IPS-15b (cell line): Measurements from ENCODE around the gene NT5DC3.
"Not testable (repeated sequence)": the region's sequence is repeated elsewhere in the genome, so short reads cannot be mapped to it uniquely, and the experiment has no call there.

ENCODE experiments used
- H3K27me3 ChIP-seq: one replicate; pipeline ENCODE4 v1.6.1; 2013; ENCODE audit warnings: low read length; ENCODE audit not compliant: control insufficient read depth, insufficient read depth
- H3K36me3 ChIP-seq: one replicate; pipeline ENCODE4 v1.6.1; 2013; ENCODE audit warnings: low read length; ENCODE audit not compliant: control insufficient read depth, insufficient read depth
- H3K4me1 ChIP-seq: one replicate; pipeline ENCODE4 v1.6.1; 2013; ENCODE audit warnings: mild to moderate bottlenecking, low read length; ENCODE audit not compliant: control insufficient read depth, insufficient read depth
- H3K4me3 ChIP-seq: one replicate; pipeline ENCODE4 v1.5.1; 2013; ENCODE audit warnings: low read depth, low read length
- H3K9ac ChIP-seq: one replicate; pipeline ENCODE4 v1.6.1; 2013; ENCODE audit warnings: low read depth, mild to moderate bottlenecking, low read length
- H3K9me3 ChIP-seq: one replicate; pipeline ENCODE4 v1.6.1; 2013; ENCODE audit warnings: mild to moderate bottlenecking, low read length; ENCODE audit not compliant: control insufficient read depth, insufficient read depth

NT5DC3 gene

GRCh38 chr12:103813949-103814348 lies 27.1 kb downstream of the NT5DC3 start:
- peaks cover 2% of the 10 kb centered on the region for H3K36me3 ChIP-seq
- no peaks in the 10 kb centered on the region for H3K4me1 ChIP-seq
- H3K9me3 ChIP-seq = no peaks in the 10 kb centered on the region
- no peak overlapping the region for H3K9ac ChIP-seq
- no peak overlapping the region for H3K4me3 ChIP-seq
- no peaks in the 10 kb centered on the region for H3K27me3 ChIP-seq

GRCh38 chr12:103813426-103813825 lies 27.6 kb downstream of the NT5DC3 start:
- no peak overlapping the region for H3K9ac ChIP-seq
- no peak overlapping the region for H3K4me3 ChIP-seq
- no peaks in the 10 kb centered on the region for H3K9me3 ChIP-seq
- H3K36me3 ChIP-seq = peaks cover 2% of the 10 kb centered on the region
- no peaks in the 10 kb centered on the region for H3K27me3 ChIP-seq
- no peaks in the 10 kb centered on the region for H3K4me1 ChIP-seq

DNA sequence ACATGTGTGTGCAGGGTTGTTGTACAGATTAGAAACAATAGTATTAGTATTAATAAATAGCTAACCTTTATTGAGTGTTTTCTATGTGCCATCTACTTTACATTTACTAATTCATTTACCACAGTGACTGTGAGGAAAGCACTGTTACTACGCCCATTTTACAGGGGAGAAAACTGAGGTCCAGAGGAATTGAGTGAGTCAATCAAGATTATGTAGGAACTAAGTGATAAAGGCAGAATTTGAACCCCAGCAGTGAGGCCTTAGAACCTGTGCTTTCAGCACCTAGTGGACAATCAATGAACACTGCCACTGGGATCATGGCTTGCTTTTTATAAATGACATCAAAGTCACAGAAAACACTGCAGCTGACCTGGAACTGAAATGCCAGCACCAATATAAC lies 28.2 kb downstream of the NT5DC3 start:
- Histone ChIP-seq H3K27me3 (no peaks in the 10 kb centered on the region), H3K9me3 (no peaks in the 10 kb centered on the region), H3K9ac (no peak overlapping the region), H3K4me3 (no peak overlapping the region), H3K36me3 (peaks cover 2% of the 10 kb centered on the region), H3K4me1 (no peaks in the 10 kb centered on the region)

- no peak overlapping the region for H3K9ac ChIP-seq
- no peaks in the 10 kb centered on the region for H3K9me3 ChIP-seq
- no peaks in the 10 kb centered on the region for H3K27me3 ChIP-seq
- H3K4me3 ChIP-seq = no peak overlapping the region
- H3K4me1 ChIP-seq = no peaks in the 10 kb centered on the region
- peaks cover 2% of the 10 kb centered on the region for H3K36me3 ChIP-seq
Observed at GRCh38 chr12:103811791-103812190, 29.2 kb downstream of the NT5DC3 start.

GRCh38 chr12:103810111-103810510 lies 30.9 kb downstream of the NT5DC3 start:
- Histone ChIP-seq H3K9ac (no peak overlapping the region), H3K9me3 (no peaks in the 10 kb centered on the region), H3K4me1 (no peaks in the 10 kb centered on the region), H3K27me3 (no peaks in the 10 kb centered on the region), H3K4me3 (no peak overlapping the region), H3K36me3 (peaks cover 2% of the 10 kb centered on the region)

DNA sequence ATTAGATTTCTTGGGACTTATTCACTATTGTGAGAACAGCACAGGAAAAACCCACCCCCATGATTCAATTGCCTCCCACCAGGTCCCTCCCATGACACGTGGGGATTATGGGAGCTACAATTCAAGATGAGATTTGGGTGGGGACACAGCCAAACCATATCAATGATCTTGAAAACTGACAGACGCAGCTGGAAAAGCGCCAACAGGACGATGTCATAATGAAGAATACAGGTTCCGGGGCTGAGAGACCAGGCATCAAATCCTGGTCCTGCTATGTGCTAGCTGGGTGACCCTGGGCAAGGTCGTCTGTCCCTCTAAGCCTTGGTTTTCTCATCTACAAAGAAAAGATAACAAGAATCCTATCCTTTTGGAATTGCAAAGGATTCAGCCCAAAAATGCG lies 31.4 kb downstream of the NT5DC3 start:
- not testable (repeated sequence) for H3K9me3 ChIP-seq, H3K9ac ChIP-seq, H3K4me3 ChIP-seq, H3K27me3 ChIP-seq, H3K4me1 ChIP-seq, H3K36me3 ChIP-seq

- Histone ChIP-seq H3K4me3 (no peak overlapping the region), H3K4me1 (no peaks in the 10 kb centered on the region), H3K27me3 (no peaks in the 10 kb centered on the region), H3K9me3 (no peaks in the 10 kb centered on the region), H3K36me3 (peaks cover 2% of the 10 kb centered on the region), H3K9ac (no peak overlapping the region)
Observed at GRCh38 chr12:103809154-103809553, 31.9 kb downstream of the NT5DC3 start.

DNA sequence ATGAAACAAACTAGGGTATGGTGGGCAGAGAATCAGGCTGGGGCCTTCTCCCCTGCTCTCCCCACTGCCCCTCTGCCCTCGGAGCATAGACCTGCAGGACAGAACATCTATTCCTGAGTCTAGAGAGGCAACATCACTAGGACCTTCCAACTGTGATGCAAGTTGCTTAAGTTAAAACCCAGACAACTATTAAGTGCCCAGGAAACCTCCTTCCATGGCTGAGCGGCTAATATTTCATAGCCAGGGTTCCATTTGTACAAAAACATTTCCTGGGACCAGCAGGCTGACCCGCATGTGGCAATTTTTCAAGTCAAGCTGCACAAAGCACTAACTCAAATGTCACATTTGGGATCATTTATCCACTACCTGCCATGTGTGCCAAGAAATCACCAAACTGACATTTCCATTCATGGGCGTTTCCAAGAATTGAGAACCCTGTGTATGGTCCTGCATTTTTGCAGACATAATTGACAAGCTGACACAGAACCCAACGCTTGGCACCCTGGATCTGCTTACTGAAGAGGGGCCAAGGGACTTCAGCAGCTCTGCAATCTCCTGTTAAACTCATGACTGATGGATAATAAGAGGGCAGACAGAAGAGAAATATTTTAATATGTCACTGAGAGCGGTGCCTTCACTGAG lies 32.7 kb downstream of the NT5DC3 start:
- Histone ChIP-seq H3K36me3 (peaks cover 2% of the 10 kb centered on the region), H3K4me3 (no peak overlapping the region), H3K9ac (no peak overlapping the region), H3K9me3 (no peaks in the 10 kb centered on the region), H3K27me3 (no peaks in the 10 kb centered on the region), H3K4me1 (no peaks in the 10 kb centered on the region)

GRCh38 chr12:103807561-103808238 lies 33.3 kb downstream of the NT5DC3 start:
- Histone ChIP-seq H3K27me3 (no peaks in the 10 kb centered on the region), H3K9ac (no peak overlapping the region), H3K36me3 (peaks cover 2% of the 10 kb centered on the region), H3K4me1 (no peaks in the 10 kb centered on the region), H3K4me3 (no peak overlapping the region), H3K9me3 (no peaks in the 10 kb centered on the region)

- Histone ChIP-seq H3K27me3 (no peaks in the 10 kb centered on the region), H3K9ac (no peak overlapping the region), H3K4me3 (no peak overlapping the region), H3K36me3 (peaks cover 2% of the 10 kb centered on the region), H3K9me3 (no peaks in the 10 kb centered on the region), H3K4me1 (no peaks in the 10 kb centered on the region)
Observed at GRCh38 chr12:103806803-103807202, 34.2 kb downstream of the NT5DC3 start.

- H3K27me3 ChIP-seq = no peaks in the 10 kb centered on the region
- H3K9ac ChIP-seq = no peak overlapping the region
- H3K9me3 ChIP-seq = no peaks in the 10 kb centered on the region
- H3K4me1 ChIP-seq = no peaks in the 10 kb centered on the region
- no peak overlapping the region for H3K4me3 ChIP-seq
- H3K36me3 ChIP-seq = peaks cover 2% of the 10 kb centered on the region
Observed at GRCh38 chr12:103805655-103806360, 35.2 kb downstream of the NT5DC3 start.

DNA sequence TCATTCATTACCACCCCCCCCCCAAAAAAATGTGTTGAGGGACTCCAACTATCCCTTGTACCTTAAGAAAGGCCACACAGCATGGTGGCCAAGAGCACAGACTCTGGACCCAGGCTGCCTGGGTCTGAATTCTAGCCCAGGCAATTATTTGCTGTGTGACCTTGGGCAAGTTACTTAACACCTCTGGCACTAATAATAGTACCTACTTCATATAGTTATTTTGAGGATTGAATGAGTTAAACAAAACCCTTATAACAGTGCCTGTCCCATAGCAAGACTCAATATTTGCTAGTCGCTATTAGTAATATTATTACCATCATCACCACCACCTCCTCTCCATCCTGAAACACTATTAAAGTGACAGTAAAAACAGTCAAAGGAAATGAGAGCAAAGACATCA lies 37.2 kb downstream of the NT5DC3 start:
- H3K27me3 ChIP-seq = no peaks in the 10 kb centered on the region
- no peaks in the 10 kb centered on the region for H3K4me1 ChIP-seq
- no peak overlapping the region for H3K4me3 ChIP-seq
- H3K9ac ChIP-seq = no peak overlapping the region
- H3K9me3 ChIP-seq = no peaks in the 10 kb centered on the region
- H3K36me3 ChIP-seq = peaks cover 4% of the 10 kb centered on the region
